ENCODE results near the gene TPRG1L. TPM values are rescaled to one million over a fixed set of nuclear protein-coding genes. Genes with fewer than 3 reads are reported as not detected.
"Not testable (repeated sequence)": the region's sequence is repeated elsewhere in the genome, so short reads cannot be mapped to it uniquely, and the experiment has no call there.

The TPRG1L gene
- total RNA-seq (2014; rRNA removed; shearing (Covaris generic); ENCODE audit: low replicate concordance) = 30.3 and 35.7 TPM in 2 replicates

DNA sequence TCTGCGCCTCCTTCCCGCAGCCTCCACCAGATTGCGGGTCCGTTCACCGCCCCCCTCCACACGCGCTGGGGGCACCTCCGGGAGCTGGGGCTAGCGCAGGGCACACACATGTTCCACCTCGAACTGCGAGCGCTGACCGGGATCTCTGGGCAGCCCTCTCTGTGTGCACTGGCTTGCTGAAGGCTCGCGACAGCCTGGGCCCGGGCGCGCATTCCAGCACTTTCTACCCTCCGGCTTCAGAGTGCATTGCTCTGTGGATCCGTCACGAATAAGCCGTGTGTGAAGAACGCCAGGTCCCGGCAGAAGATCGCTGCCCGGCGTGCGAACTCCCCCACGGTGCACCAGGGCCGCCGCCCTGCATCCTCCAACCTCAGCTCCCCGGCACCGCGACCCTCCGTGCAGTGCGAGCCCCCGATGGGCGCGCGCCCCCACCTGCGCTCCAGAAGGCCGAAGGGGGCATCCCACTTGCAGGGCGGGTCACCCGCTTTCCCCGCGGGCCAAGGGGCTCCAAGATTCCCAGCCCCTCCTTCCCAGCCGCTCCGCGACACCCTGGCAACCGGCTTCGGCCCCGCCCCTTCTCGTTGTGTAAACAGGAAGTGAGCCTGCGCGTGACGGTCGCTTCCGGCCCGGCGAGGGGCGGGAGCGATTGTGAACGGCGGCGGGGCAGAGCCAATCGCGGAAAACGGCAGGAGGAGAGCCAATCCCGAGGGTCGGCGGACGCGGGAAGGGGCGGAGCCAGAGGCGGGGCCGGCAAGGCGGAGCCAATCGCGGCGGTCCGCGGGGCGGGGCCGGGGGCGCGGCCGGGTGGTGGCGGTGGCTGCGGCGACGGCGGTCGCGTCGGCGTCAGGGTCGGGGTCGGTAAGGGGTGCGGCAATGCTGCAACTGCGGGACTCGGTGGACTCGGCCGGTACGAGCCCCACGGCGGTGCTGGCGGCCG lies at the start of gene TPRG1L:
TSS of gene TPRG1L (plus strand) at position 816 of the 937 bp plus-strand sequence. CDS start at position 874, 58 bp downstream.
- peak; percentile 92 for DNase-seq (ENCODE audit: low read depth)
- in situ Hi-C loops (cut with HindIII; ENCODE audit: low pct_unique_long_range_greater_than_20kb, low sequenced_read_pairs) = loop anchor here (25.0 kb wide), 1 partner anchor 87 kb away; no protein-coding TSS in a partner anchor

DNA sequence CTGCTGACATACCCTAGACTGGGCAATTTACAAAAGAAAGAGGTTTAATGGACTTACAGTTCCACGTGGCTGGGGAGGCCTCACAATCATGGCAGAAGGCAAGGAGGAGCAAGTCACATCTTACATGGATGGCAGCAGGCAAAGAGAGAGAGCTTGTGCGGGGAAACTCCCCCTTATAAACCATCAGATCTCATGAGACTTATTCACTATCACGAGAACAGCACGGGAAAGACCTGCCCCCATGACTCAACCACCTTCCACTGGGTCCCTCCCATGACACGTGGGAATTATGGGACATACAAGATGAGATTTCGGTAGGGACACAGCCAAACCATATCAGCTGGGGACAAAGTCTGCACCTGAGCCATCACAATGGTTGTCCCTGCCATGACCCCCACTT lies 49.3 kb upstream of the TPRG1L start:
- in situ Hi-C loops (cut with HindIII; ENCODE audit: low pct_unique_long_range_greater_than_20kb, low sequenced_read_pairs); DNase-seq (ENCODE audit: low read depth): not testable (repeated sequence)

DNA sequence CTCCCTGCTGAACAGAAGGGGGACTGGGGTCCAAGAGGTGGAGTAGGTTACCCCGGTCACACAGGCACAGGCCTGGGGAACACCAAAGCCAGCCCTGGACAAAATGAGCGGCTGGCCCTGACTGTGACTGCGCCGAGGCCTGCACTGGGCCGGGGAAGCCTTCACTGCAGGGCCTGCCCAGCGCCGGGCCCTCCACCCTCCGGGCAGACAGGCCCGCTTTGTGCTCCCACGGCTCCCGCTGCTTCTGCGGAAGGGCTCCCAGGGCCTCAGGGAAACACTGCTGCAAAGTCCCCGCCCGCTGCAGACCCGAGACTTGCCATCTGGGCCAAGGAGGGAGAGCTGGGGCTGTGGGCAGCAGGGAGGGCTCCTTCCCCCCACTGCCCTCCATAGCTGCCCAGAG lies 48.8 kb upstream of the TPRG1L start:
- DNase-seq (ENCODE audit: low read depth) = no peak
- in situ Hi-C loops (cut with HindIII; ENCODE audit: low pct_unique_long_range_greater_than_20kb, low sequenced_read_pairs) = no loop called here

DNA sequence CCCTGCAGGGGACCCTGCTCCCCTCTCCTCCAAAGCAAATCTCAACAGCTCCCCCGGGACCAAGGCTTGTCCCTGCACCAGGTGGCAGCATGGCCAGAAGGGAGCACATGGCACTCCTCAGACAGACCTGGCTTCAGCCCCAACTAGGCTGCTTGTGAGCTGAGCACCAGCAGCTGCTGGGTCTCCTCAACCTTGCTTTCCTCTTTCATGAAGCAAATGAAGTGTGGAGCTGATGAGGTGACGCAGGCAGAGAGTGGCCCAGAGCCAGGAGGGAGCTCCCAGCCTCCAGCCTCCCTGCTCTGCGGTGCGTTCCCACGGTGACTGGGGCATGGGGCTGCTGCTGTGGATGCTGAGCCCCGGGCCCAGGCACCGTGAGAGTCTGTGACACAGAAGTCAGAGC lies 47.5 kb upstream of the TPRG1L start:
- in situ Hi-C loops (cut with HindIII; ENCODE audit: low pct_unique_long_range_greater_than_20kb, low sequenced_read_pairs) = no loop called here

DNA sequence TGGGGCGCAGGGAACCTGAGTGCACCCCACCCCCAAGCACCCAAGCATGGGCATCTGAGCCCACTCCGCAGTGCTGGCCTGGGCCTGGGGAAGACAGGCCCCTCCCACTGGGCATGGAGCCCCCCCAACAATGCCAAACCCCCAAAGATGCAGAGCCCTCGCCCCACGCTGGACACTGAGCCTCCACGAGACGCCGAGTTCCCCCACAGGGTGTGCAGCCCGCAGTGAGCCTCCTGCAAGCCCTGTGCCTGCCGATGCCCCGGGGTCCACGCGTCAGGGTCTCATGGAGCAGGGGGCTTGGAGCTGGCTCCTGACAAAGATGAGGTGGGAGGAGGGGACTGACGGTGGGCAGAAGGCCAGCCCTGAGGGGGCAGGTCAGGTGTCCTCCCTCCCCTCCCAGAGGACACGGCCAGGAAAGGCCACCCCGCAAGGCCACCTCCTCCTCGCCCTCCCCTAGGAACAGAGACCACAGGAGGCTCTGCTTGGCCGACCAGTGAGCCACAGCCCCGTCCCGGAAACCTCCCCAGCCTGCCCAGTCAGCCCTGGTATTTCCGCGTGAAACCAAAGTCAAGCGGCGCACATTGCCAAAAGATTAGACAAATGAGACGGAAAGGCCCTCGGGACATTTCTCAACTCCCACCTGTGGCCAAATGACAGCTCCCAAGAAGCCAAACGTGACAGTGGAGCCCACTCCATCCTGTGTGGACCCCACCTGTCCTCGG lies 46.9 kb upstream of the TPRG1L start:
- in situ Hi-C loops (cut with HindIII; ENCODE audit: low pct_unique_long_range_greater_than_20kb, low sequenced_read_pairs) = no loop called here
- DNase-seq (ENCODE audit: low read depth) = no peak

More for the DNA sequence above, 47.5 kb upstream of the TPRG1L start:
- no peak for DNase-seq (ENCODE audit: low read depth)

DNA sequence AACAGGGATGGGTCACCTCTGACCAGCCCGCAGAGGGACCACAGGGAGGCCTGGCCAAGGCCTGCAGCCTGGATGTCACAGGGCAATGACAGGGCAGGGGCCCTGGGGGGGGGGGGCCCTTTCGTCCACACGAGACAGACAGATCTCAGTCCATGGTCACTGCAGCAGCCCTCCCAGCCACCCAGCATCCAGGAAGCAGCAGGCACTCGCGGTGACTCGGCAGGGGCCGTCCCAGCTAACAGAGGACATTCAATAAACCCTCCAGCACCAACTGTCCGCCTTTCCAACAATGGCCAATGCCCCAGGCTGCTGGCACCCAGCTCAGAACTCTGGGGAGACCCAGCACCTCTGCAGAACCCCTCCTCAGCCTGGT lies 46.4 kb upstream of the TPRG1L start:
- DNase-seq (ENCODE audit: low read depth) = no peak
- in situ Hi-C loops (cut with HindIII; ENCODE audit: low pct_unique_long_range_greater_than_20kb, low sequenced_read_pairs) = no loop called here

DNA sequence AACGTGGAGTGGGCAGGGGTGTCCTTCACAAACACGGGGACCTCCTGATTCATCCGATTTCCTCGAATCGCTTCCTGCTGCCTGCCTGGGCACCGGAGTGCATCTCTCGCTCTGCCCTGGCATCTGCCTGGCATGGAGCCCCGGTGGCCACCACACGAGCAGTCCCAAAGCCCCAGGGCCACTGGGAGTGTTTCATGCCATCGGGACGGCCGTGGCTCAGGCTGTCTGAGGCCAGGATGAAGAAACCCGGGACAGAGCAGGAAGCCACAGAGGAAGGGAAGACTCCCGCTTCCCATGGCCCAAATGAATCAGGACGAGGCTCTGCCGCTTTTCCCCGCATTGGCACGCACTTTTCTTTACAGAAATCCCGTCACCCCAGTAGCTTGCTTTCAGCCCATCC lies 45.9 kb upstream of the TPRG1L start:
- in situ Hi-C loops (cut with HindIII; ENCODE audit: low pct_unique_long_range_greater_than_20kb, low sequenced_read_pairs) = no loop called here
- no peak for DNase-seq (ENCODE audit: low read depth)

DNA sequence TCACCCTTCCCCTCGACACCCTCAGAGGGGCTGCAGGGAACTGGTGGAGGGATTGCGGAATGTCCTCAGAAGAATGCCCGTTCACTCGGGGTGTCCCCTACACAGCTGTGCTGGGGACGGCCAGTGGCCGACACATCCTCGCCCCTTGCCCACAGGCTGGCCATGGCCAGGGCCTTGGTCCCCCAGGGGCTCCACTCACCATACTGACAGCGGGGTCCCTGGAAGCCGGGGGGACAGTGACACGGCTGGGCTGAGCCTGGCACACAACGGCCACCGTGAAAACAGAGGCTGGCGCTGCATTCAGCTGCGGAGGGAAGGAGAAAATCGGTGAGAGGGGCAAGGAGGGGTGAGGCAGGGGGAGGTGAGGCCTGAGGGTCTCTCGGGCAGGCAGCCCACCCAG lies 45.2 kb upstream of the TPRG1L start:
- in situ Hi-C loops (cut with HindIII; ENCODE audit: low pct_unique_long_range_greater_than_20kb, low sequenced_read_pairs) = no loop called here

DNA sequence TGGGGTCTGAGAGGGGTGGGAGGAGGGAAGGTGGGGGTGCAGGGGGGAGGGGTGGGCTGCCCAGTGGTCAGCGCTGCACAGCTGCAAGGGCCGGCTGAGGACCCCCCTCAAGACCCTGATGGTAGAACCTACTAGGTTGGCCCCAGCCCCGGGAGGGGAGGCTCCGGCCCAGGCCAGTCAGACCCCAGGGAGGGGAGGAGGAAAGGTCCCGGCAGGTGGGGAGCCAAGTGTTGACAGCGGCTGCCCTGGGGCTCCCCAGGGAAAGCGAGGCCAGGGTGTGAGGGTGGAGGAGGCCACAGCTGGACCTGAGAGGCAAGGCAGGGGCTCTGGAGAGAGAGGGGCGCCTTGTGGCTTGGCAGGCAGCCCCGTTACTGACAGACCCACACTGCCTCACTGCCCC lies 44.6 kb upstream of the TPRG1L start:
- no peak for DNase-seq (ENCODE audit: low read depth)
- in situ Hi-C loops (cut with HindIII; ENCODE audit: low pct_unique_long_range_greater_than_20kb, low sequenced_read_pairs) = no loop called here

More for the DNA sequence above, 45.2 kb upstream of the TPRG1L start:
- no peak for DNase-seq (ENCODE audit: low read depth)

DNA sequence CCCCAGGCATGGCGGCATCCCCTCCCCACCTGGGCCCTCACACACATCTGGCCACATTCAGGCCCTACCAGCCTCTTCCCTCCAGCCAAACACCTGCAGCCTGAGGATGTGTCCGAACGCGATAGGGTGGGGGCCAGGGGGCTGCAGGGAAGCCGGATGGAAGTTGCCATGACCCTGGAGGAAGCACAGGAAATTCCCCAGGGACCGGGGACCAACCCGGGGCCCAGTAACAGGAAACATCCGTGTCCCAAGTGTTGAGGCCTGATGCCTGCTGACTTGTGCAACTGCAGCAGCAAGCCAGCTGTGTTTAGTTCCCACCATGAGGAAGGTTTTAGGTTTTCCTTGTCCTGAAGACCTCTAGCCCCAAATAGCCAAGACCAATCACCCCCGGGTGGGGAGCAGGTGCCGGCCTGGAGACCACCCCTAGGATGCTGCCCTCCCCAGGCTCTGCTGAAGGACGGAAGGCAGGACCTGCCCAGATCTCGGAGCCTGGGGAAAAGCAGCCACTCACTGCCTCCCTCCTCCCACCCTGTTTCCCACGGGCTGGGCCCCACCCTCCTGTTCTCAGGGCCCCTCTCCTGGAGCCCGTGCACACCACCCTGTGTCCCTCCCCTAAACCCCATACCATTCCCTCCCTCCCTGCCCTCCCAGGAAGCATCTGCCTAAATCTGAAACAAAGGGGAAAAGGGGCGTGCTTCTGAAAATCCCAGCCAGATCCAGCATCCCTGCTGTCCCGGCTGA lies 43.3 kb upstream of the TPRG1L start:
- no peak for DNase-seq (ENCODE audit: low read depth)
- in situ Hi-C loops (cut with HindIII; ENCODE audit: low pct_unique_long_range_greater_than_20kb, low sequenced_read_pairs) = no loop called here

DNA sequence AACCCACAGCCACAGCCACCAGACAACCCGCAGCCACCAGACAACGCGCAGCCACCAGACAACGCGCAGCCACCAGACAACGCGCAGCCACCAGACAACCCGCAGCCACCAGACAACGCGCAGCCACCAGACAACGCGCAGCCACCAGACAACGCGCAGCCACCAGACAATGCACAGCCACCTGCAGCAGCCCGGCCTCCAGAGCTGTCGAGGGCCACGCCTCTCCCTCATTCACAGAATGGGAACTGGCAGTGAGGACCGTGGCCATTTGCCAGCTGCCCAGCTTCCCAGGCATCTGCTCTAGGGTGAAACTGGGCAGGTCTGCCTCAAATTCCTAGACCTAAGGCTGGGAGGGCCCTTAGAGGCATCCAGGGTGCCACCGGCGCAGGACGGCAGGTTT lies 41.1 kb upstream of the TPRG1L start:
- DNase-seq (ENCODE audit: low read depth); in situ Hi-C loops (cut with HindIII; ENCODE audit: low pct_unique_long_range_greater_than_20kb, low sequenced_read_pairs): not testable (repeated sequence)

DNA sequence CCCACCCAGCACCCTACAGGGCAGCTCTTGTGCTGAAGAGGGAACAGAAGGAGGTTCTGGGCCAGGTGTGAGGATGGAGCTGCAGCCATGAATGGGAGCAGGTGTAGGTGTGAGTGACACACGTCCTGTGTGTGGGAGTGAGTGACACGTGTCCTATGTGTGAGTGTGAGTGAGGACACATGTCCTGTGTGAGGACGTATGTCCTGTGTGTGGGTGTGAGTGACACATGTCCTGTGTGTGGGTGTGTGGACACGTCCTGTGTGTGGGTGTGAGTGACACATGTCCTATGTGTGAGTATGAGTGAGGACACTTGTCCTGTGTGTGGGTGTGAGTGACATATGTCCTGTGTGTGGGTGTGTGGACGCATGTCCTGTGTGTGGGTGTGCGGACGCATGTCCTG lies 39.9 kb upstream of the TPRG1L start:
- in situ Hi-C loops (cut with HindIII; ENCODE audit: low pct_unique_long_range_greater_than_20kb, low sequenced_read_pairs) = no loop called here
- DNase-seq (ENCODE audit: low read depth) = no peak

DNA sequence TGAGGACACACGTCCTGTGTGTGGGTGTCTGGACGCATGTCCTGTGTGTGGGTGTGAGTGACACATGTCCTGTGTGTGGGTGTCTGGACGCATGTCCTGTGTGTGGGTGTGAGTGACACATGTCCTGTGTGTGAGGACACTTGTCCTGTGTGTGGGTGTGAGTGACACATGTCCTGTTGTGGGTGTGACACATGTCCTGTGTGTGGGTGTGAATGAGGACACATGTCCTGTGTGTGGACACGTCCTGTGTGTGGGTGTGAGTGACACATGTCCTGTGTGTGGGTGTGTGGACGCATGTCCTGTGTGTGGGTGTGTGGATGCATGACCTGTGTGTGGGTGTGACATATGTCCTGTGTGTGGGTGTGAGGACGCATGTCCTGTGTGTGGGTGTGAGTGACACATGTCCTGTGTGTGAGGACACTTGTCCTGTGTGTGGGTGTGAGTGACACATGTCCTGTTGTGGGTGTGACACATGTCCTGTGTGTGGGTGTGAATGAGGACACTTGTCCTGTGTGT lies 39.4 kb upstream of the TPRG1L start:
- DNase-seq (ENCODE audit: low read depth); in situ Hi-C loops (cut with HindIII; ENCODE audit: low pct_unique_long_range_greater_than_20kb, low sequenced_read_pairs): not testable (repeated sequence)

DNA sequence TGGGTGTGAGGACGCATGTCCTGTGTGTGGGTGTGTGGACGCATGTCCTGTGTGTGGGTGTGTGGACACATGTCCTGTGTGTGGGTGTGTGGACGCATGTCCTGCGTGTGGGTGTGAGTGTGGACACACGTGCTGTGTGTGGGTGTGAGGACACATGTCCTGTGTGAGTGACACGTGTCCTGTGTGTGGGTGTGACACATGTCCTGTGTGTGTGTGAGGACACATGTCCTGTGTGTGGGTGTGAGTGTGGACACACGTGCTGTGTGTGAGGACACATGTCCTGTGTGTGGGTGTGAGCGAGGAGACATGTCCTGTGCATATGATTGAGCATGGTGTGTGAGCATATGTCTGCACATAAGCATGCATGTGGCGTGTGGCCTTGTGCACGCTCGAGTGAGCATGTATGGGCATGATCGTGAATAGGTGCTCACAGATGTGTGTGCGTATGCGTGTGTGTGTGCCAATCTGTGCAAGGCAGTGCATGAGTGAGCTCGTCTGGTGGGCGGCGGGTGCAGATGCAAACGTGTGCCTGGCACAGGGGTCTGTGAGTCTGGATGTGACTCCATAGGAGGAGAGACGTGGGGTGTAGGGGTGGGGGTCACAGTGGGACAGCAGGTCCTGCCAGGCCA lies 38.8 kb upstream of the TPRG1L start:
- in situ Hi-C loops (cut with HindIII; ENCODE audit: low pct_unique_long_range_greater_than_20kb, low sequenced_read_pairs) = no loop called here
- DNase-seq (ENCODE audit: low read depth) = no peak

DNA sequence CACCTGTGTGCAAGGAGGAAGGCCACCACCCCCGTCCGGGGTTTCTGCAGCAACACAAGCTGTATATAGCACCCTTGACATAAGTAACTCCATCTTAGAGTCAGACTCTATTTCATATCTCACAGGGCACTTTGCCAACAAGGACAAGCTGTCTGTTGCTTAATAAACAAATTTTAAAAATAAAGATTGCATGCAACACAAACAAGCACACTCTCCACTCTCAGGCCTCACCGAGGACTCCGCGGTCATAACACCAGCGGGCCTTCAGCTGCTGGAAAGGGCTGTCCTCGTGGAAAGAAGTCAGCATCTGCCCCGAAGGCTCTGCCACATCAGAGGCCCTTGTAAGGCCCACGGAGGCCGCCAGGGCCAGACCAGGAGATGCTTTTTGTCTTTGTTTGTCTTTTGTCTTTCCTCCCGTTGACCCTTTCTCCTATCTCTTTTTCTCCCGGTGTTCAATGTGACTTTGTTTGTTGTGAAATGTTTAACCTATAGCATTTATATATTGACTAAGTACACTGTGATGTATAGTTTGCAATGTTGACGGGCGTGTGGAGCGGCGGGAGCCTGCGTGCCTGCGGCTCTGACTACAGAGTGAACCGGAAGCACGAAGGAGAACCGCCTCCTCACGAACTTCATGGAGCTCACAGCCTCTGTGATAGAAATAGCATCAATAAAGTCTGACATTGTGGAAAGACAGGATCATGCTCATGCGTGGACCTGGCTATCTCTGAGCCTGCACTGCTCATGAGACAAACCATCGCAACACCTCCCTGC lies 37.6 kb upstream of the TPRG1L start:
- in situ Hi-C loops (cut with HindIII; ENCODE audit: low pct_unique_long_range_greater_than_20kb, low sequenced_read_pairs) = no loop called here
- no peak for DNase-seq (ENCODE audit: low read depth)

DNA sequence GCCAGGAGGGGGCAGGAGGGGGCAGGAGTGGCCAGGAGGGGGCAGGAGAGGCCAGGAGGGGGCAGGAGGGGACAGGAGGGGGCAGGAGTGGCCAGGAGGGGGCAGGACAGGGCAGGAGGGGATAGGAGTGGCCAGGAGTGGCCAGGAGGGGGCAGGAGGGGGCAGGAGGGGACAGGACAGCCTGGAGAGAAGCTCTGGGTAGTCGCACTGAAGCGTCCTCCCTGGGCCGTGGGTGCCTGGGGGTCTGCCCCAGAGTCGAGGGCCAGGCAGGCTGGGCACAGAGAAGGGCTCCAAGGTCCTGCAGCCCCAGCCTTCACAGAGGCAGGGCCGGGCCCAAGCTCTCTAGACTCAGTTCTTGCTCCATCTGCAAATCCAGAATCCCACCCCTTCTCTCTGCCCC lies 36.4 kb upstream of the TPRG1L start:
- DNase-seq (ENCODE audit: low read depth) = no peak
- in situ Hi-C loops (cut with HindIII; ENCODE audit: low pct_unique_long_range_greater_than_20kb, low sequenced_read_pairs) = no loop called here

DNA sequence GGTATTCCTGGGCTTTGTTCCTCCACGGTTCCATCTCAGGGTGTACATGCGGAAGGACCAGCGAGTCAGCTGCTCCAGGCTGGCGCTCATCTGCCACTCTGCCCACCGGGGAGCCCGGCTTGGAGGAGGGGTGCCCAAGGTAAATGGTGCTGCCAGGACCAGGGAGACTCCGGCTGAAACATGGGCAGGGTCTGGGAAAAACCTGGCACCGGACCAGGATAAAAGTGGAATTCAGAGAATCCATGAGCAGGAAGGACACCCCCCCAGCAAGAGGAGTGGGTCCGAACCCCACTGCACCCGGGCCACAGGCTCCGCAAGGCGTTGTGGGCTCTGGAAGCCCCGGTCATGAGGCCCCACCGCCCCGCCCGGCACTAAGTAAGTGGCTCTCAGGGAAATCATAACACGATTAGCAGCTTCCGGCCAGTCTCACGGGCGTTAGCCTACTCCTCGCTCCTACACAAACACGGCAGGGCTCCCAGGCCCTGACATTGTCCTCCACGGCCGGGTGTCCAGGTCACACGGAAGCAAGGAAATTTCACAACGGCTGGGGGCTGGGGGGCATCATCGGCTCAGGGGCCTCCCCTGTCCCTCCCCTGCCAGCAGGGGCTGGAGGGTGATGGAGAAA lies 34.6 kb upstream of the TPRG1L start:
- no peak for DNase-seq (ENCODE audit: low read depth)
- in situ Hi-C loops (cut with HindIII; ENCODE audit: low pct_unique_long_range_greater_than_20kb, low sequenced_read_pairs) = no loop called here
